Effector memory CD8-positive, alpha-beta T cell (primary cell): Measurements from ENCODE around the gene FBXO28.
"Not testable (repeated sequence)": the region's sequence is repeated elsewhere in the genome, so short reads cannot be mapped to it uniquely, and the experiment has no call there.

Experiments used
- ATAC-seq: fragments of 150-1000 bp; cut with Tn5 transposase; replicated peaks from 2 replicates; pipeline ENCODE4 v1.10.0; 2021; ENCODE audit warnings: mild to moderate bottlenecking, moderate library complexity
- DNase-seq, 3 experiments: peaks; one replicate each; pipeline ENCODE4 v3.0.0; 2021
- H3K27ac Mint-ChIP-seq, 2 donors: one replicate each; pipeline ENCODE4 v1.8.0; 2022; ENCODE audit warnings: mild to moderate bottlenecking in 2 of 2, mixed read lengths in 2 of 2, moderate library complexity in 2 of 2
- H3K27me3 Mint-ChIP-seq, 2 donors: one replicate each; pipeline ENCODE4 v1.8.0; 2022; ENCODE audit warnings: mixed read lengths in 2 of 2
- H3K36me3 Mint-ChIP-seq: one replicate; pipeline ENCODE4 v1.8.0; 2022; ENCODE audit warnings: mild to moderate bottlenecking, moderate library complexity, mixed read lengths; ENCODE audit not compliant: insufficient read depth
- H3K4me1 Mint-ChIP-seq, 2 donors: one replicate each; pipeline ENCODE4 v1.8.0; 2022; ENCODE audit warnings: low read depth in 2 of 2, mixed read lengths in 2 of 2
- H3K4me3 Mint-ChIP-seq, 2 donors: one replicate each; pipeline ENCODE4 v1.8.0; 2022; ENCODE audit warnings: mild to moderate bottlenecking in 2 of 2, mixed read lengths in 2 of 2, moderate library complexity in 2 of 2
- H3K9me3 Mint-ChIP-seq, 2 donors: one replicate each; pipeline ENCODE4 v1.8.0; 2022; ENCODE audit warnings: mixed read lengths in 2 of 2

The FBXO28 gene

GRCh38 chr1:224193319-224193966, 79.5 kb downstream of the FBXO28 start:
- H3K4me1 Mint-ChIP-seq = peaks cover 2 to 13% of the 10 kb centered on the region in 2 donors
- no peak overlapping the region for H3K27ac Mint-ChIP-seq
- no peak for ATAC-seq
- no peak overlapping the region for H3K4me3 Mint-ChIP-seq
- DNase-seq = no peak
- peaks cover 54% of the 10 kb centered on the region for H3K36me3 Mint-ChIP-seq
- H3K27me3 Mint-ChIP-seq = no peaks in the 10 kb centered on the region
- H3K9me3 Mint-ChIP-seq = no peaks in the 10 kb centered on the region

DNA sequence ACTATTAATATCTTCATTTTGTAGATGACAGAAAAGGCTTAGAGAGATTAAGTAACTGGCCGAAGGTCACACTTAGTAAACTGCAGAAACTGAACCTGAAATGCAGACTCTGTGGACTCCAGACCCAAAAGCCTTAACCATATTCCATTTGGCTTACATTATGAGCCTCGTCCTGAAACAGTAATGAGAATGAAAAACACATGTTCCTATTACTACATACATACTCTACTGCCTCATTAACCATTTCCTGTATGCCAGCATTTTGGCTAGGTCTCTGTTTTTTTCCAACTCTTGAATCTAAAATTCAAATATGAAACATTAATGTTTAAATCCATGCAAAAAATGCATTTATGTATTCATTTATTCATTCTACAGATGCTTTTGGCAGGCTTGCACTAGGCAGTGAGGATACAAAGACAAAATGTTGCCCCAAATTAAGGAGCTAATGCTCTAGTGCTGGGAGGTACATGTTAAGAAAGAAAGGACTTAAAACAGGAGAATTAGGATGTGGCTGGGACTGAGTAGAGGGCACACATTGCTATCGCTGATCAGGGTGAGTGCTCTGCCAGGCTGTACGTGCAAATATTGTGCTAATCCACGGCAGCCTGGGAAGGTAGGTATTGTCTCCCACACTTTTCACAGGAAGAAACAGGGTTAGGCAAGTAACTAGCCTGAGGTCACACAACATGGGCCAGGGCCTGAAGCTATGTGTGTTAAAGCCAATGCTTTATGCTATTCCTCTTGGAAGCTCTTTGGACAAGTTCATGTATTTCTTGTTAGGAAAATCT, 83.1 kb downstream of the FBXO28 start:
- H3K36me3 Mint-ChIP-seq = peaks cover 42% of the 10 kb centered on the region
- H3K4me1 Mint-ChIP-seq = peaks cover 0 to 4% of the 10 kb centered on the region in 2 donors
- DNase-seq (no peak), ATAC-seq (no peak)
- H3K9me3 Mint-ChIP-seq = no peaks in the 10 kb centered on the region
- no peak overlapping the region for H3K4me3 Mint-ChIP-seq
- peak overlapping the region in 1 of 2 donors; percentile 60 for H3K27ac Mint-ChIP-seq
- H3K27me3 Mint-ChIP-seq = no peaks in the 10 kb centered on the region

DNA sequence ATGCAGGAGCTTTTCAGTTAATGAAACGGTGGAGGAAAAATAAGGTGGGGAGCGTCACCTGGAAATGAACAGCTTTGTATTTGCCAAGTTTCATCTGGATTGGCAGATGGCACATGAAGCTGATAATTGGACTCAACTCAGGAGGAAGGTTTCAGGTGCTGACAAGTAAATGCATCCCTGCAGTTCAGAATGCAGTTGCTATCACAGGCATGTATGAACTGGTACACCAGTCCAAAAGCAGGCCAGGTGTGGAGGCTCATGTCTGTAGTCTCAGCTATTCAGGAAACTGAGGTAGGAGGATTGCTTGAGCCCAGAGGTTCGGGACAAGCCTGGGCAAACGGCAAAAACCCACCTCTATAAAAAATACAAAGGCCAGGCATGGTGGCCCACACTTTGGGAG, 84.7 kb downstream of the FBXO28 start:
- peaks cover 27% of the 10 kb centered on the region for H3K36me3 Mint-ChIP-seq
- ATAC-seq (no peak), DNase-seq (no peak)
- H3K9me3 Mint-ChIP-seq = no peaks in the 10 kb centered on the region
- H3K27ac Mint-ChIP-seq = no peak overlapping the region
- peaks cover 0 to 4% of the 10 kb centered on the region in 2 donors for H3K4me1 Mint-ChIP-seq
- H3K4me3 Mint-ChIP-seq = no peak overlapping the region
- no peaks in the 10 kb centered on the region for H3K27me3 Mint-ChIP-seq

- H3K4me1 Mint-ChIP-seq = peaks cover 2 to 4% of the 10 kb centered on the region in 2 donors
- H3K27ac Mint-ChIP-seq = no peak overlapping the region
- DNase-seq (no peak), ATAC-seq (no peak)
- no peaks in the 10 kb centered on the region for H3K27me3 Mint-ChIP-seq
- H3K9me3 Mint-ChIP-seq = no peaks in the 10 kb centered on the region
- H3K4me3 Mint-ChIP-seq = no peak overlapping the region
- H3K36me3 Mint-ChIP-seq = peaks cover 16% of the 10 kb centered on the region
Measured at GRCh38 chr1:224199679-224200078, 85.8 kb downstream of the FBXO28 start.

DNA sequence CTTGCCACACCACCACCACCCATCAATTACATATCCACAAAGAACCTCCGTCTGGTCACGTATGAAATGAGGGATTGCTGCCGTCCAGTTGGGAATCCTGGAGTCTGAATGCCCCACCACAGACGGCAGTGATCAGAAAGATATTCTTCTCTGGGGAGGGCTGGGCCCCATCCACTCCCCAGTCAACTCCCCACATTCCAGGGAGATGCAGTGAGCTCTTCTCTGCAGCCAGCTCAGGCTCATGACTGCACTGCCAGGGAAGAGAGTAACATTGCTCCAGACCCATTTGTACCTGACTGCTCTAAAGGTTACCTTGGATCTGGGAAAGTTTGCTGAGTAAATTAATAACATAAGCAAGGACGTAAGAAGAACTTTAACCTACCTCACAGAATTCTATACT, 87.5 kb downstream of the FBXO28 start:
- Mint-ChIP-seq H3K4me3 (no peak overlapping the region), H3K36me3 (peaks cover 6% of the 10 kb centered on the region), H3K9me3 (no peaks in the 10 kb centered on the region), H3K27me3 (no peaks in the 10 kb centered on the region), H3K27ac (no peak overlapping the region), H3K4me1 (peaks cover 5 to 7% of the 10 kb centered on the region in 2 donors)
- no peak for ATAC-seq
- no peak for DNase-seq

DNA sequence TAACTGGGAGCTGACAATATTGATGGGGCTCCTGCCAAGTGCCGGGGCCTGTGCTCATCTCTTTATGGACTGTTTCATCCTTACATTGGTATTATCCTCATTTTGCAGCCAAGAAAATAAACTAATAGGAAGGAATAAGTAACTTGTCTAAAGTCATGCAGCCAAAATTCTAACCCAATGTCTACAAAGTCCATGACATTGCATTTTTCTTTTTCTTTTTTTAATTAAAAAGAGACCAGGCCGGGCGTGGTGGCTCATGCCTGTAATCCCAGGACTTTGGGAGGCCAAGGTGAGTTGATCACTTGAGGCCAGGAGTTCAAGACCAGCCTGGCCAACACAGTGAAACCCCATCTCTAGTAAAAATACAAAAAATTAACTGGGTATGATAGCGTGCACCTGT, 87.9 kb downstream of the FBXO28 start:
- ATAC-seq = no peak
- Mint-ChIP-seq H3K27me3 (no peaks in the 10 kb centered on the region), H3K27ac (no peak overlapping the region), H3K36me3 (peaks cover 6% of the 10 kb centered on the region), H3K4me3 (no peak overlapping the region), H3K9me3 (no peaks in the 10 kb centered on the region), H3K4me1 (peaks cover 5 to 7% of the 10 kb centered on the region in 2 donors)
- no peak for DNase-seq

GRCh38 chr1:224203243-224204016, 89.5 kb downstream of the FBXO28 start:
- ATAC-seq (no peak), DNase-seq (no peak)
- no peaks in the 10 kb centered on the region for H3K27me3 Mint-ChIP-seq
- H3K27ac Mint-ChIP-seq = no peak overlapping the region
- peaks cover 5 to 7% of the 10 kb centered on the region in 2 donors for H3K4me1 Mint-ChIP-seq
- H3K36me3 Mint-ChIP-seq = peaks cover 6% of the 10 kb centered on the region
- no peak overlapping the region for H3K4me3 Mint-ChIP-seq
- H3K9me3 Mint-ChIP-seq = no peaks in the 10 kb centered on the region

DNA sequence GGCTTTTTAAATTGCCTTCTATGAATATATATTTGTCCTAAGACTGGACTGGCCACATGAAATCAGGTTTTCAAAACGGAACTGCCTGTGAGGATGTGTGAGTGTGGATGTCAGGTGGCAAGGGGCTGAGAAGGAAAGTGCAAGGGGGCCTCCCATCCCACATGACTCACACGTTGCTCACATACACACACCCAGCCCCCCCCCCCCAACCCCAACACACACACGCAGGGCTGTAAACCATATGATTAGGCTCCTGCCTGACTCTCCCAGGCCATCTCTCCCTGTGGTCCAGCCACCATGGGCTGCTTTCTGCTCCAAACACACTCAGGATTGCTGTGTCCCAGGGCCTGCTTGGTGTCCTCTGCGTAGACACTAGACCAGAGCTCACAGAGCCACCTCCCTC, 91.5 kb downstream of the FBXO28 start:
- Mint-ChIP-seq H3K27ac (peak overlapping the region; percentile 36 to 66), H3K9me3 (no peaks in the 10 kb centered on the region), H3K36me3 (no peaks in the 10 kb centered on the region), H3K4me3 (peak overlapping the region; percentile 32 to 44), H3K27me3 (no peaks in the 10 kb centered on the region), H3K4me1 (peaks cover 5 to 7% of the 10 kb centered on the region in 2 donors)
- peak; percentile 71 for ATAC-seq
- DNase-seq = no peak

GRCh38 chr1:224205931-224206538, 92.1 kb downstream of the FBXO28 start:
- not testable (repeated sequence) for H3K27me3 Mint-ChIP-seq, DNase-seq, ATAC-seq, H3K9me3 Mint-ChIP-seq, H3K4me1 Mint-ChIP-seq, H3K36me3 Mint-ChIP-seq
- H3K27ac Mint-ChIP-seq = peak overlapping the region; percentile 36 to 66
- peak overlapping the region; percentile 32 to 44 for H3K4me3 Mint-ChIP-seq

DNA sequence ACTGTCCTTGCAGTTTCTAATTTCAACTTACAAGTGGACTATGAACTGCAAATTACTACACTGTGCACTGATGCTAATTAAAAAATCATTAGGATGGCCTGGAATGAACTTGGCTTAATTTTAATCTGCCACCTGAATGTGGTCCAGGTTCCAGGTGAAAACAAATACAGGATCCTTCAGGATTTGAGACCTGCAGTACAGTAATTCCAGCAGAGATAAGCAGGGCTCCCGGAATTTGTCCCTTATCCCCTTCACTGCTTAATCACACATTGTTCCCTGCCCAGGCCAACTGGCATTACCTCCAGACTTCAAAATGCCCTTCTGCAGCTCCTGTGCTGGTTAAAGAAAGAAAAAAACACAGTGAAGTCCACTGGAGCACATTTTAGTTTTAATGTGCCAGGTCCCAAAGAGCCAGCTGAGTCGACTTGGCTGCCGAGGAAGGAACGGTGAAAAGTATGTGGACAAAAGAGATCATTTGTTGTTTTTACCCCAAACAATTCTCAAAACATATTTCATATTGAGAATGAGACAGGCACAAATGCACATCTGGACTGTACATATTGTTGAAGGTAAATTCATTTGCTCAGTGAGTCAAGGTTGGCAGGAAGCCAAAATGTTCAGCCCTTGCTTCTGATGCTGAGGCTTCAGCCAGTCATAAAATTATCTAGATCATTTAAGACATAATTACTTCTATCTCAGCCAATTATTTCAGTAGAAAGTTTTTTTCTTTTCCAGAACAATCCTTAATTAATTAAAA, 97.5 kb downstream of the FBXO28 start:
- Mint-ChIP-seq H3K9me3 (no peaks in the 10 kb centered on the region), H3K4me3 (no peak overlapping the region), H3K36me3 (no peaks in the 10 kb centered on the region), H3K27ac (no peak overlapping the region), H3K4me1 (no peaks in the 10 kb centered on the region), H3K27me3 (no peaks in the 10 kb centered on the region)
- DNase-seq (no peak), ATAC-seq (no peak)
